Hematopoietic multipotent progenitor cell treated with erythropoietin and hydrocortisone succinate and interleukin-3 and kit ligand, for 8 days (in vitro differentiated cells): ENCODE measurements around the gene MTMR8.

Experiments used
- DNase-seq: peaks from one replicate; pipeline ENCODE4 v3.0.0-alpha.2; 2015

MTMR8 gene

DNA sequence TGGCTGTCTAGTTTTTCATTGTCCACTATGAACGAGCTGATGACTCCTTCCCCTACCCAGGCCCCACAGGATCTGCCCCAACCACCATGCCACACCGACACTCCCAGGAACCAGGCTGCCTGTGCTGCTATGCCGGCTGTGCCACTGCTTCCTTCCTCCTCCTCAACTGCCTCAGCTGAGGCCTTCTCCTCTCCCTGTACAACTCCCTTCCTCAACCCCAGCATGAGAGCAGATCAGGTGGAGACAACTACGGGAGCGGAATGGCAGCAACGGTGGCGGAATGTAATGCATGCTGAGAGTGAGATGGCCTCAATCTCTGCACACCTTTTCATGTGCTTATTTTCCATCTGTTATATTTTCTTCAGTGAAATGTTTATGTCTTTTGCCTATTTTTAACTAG, 88.5 kb downstream of the MTMR8 start:
- DNase-seq, result no peak

DNA sequence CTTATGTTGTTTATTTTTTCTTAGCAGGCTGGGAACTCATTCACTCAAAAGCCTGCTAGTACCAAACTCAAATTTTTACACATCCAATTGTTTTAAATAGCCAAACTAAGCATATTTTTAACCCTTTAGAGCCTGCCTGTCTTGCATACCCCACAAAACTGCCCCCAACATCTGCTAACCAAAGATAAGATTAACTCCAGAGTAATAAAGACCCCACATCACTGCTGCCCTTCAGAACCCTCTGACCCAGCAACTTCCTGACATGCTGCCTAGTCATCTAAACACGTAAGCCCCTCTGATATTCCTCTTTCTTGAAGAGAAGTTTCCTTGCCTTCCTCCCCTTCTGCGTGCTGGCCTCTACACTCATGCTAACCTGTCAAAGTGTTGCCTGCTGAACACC, 104.1 kb downstream of the MTMR8 start:
- no peak for DNase-seq

DNA sequence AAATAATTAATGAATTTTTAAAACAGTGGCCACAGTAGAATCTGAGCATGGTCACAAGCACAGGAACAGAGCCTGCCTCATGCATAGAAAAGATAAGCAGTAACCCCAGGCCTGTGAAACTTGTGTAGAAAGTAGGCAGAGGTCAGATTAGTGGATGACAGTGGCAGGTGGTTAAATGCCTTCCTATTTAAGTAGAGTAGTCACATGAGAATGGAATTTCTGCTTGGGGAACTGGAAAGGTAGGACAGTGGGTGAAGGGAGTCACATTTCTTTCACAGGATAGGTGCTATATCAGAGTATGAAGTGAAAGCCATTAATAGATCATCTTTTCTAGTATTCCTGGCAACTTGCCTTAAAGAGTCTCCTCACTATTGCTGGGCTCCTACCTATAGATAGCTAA, 130.0 kb downstream of the MTMR8 start:
- no peak for DNase-seq

DNA sequence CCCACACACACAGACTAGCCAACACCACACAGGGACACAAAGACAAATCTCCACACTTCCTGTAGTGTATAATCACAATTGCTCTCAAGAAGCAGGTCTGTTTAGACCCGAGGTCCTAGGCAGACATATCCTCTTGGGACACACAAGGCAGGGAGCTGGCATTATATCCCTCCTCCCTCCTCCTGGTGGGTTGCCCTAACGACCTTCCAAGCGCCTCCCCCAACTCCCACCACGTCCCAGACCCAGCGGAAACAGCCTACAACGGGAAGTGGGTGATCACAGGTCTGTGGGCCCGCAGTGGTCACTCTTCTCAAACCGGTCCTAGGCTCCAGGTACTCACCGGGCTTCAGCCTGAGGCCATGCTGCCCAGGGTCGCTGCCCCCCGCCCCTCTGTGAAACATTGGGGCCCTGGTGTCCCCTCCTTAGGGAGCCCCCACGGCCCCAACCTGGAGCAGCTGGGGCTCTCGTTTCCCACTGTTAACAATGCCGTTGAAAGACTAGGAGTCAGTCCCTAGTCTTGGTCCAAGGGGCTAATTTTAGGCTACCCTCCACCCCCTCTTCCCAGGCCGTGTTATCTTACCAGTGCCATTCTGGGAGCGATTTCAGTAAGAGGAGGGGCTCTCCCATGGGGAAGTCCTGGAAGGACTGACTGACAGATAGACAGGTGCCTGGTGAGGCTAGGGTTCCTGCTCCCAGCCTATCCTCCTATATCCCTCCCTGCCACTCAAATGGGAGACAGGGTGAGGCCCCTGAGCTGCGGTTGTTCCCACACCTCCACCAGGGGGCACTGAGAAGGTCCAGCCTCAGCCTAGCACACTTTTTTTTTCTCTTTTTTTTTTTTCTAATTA, 164.9 kb downstream of the MTMR8 start, which contains the start of gene ASB12:
Gene ASB12, minus strand, starts transcription at position 485 of the 848 bp plus-strand sequence. CDS start 4,957 bp downstream, outside the sequence.
- DNase-seq, result no peak

DNA sequence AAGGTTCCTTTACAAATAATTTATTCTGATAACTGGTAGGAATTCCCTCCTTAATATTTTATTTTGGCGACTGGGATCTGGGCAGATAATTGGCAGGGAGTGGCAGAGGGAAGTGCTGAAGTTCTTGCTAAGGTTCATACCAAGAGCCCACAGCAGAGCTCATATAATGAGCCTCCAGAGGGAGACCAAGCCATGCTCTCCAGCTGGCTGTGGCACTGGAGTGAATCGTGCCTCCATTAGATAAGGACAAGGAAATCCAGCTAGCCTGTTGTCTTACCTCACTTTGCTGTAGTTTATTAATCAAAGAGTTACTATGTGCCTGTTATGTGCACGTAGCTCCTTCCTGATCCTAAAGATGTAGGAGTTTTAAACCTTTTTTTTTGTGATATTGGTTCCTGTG, 166.1 kb downstream of the MTMR8 start:
- DNase-seq, result no peak
